ENCODE data around the gene MYT1.

GRCh38 chr20:64160526-64161355 is 3.5 kb upstream of the MYT1 start:
- TF ChIP-seq POLR2A (IDR thresholded peaks at IDR 0.05) = no peak
- TF ChIP-seq CTCF (IDR thresholded peaks at IDR 0.05) = no peak

All from tibial nerve (tissue), 3 donors.